ENCODE results near the gene PTPRK. TPM values are rescaled to one million over a fixed set of nuclear protein-coding genes. Genes with fewer than 3 reads are reported as not detected.

PTPRK gene
- total and polyA plus RNA-seq, 2 donors (not counting 1 experiment from before 2014, with no cell fraction given), result 19.4 to 75.5 TPM

DNA sequence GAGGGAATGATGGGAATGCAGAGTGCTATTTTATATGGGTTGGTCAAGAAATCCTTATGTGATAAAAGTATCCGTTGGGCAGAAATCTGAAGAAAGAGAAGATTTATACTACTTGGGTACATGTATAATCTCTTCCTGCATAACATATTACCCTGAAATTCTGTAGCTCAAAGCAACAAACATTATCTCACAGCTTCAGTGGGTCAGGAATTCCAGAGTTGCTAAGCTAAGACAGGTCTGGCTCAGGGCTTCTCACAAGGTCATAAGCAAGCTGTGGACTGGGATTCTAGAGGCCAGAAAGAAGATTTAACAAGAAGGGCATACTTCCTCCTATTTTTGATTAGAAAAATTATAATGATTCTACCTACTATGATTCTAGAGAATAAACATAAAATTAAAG lies 447.0 kb downstream of the PTPRK start:
- peak in 1 of 2 donors; percentile 5 for DNase-seq (ENCODE audit: low read depth in 2 of 2)
- TF ChIP-seq, protein P1, sequence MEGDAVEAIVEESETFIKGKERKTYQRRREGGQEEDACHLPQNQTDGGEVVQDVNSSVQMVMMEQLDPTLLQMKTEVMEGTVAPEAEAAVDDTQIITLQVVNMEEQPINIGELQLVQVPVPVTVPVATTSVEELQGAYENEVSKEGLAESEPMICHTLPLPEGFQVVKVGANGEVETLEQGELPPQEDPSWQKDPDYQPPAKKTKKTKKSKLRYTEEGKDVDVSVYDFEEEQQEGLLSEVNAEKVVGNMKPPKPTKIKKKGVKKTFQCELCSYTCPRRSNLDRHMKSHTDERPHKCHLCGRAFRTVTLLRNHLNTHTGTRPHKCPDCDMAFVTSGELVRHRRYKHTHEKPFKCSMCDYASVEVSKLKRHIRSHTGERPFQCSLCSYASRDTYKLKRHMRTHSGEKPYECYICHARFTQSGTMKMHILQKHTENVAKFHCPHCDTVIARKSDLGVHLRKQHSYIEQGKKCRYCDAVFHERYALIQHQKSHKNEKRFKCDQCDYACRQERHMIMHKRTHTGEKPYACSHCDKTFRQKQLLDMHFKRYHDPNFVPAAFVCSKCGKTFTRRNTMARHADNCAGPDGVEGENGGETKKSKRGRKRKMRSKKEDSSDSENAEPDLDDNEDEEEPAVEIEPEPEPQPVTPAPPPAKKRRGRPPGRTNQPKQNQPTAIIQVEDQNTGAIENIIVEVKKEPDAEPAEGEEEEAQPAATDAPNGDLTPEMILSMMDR (conservative IDR thresholded peaks at IDR 0.05 in 1 of 2, IDR thresholded peaks at IDR 0.05 in 1 of 2; ENCODE audit: low read depth in 1 of 2, low read length in 2 of 2), result no peak
- no peak for TF ChIP-seq EZH2 (IDR thresholded peaks at IDR 0.05; ENCODE audit: low read length, missing control alignments)
- no peaks in the 10 kb centered on the region for H3K9me3 ChIP-seq (ENCODE audit: control insufficient read depth, insufficient read depth, low read depth, low read length)
- H3K4me1 ChIP-seq (ENCODE audit: control insufficient read depth, extremely low read depth, insufficient read depth, low read length), result no peaks in the 10 kb centered on the region
- H3K27me3 ChIP-seq (ENCODE audit: control insufficient read depth, insufficient read depth, low read length), result no peaks in the 10 kb centered on the region
- no peak overlapping the region for H3K4me3 ChIP-seq (replicated peaks in 1 of 4; ENCODE audit: control extremely low read depth in 1 of 4, insufficient read depth in 1 of 4, low read depth in 3 of 4, low read length in 4 of 4)
- no peak overlapping the region for H3K27ac ChIP-seq (ENCODE audit: insufficient read depth, low read length)
- no peaks in the 10 kb centered on the region for H4K20me1 ChIP-seq (ENCODE audit: control insufficient read depth, extremely low read depth, insufficient read depth, low read length)
- H2AFZ ChIP-seq (ENCODE audit: low read length), result no peak overlapping the region
- H3K79me2 ChIP-seq (ENCODE audit: control insufficient read depth, insufficient read depth, low read length), result no peaks in the 10 kb centered on the region
- H3K4me2 ChIP-seq (ENCODE audit: extremely low read depth, insufficient read depth, low read length), result no peak overlapping the region
- no peaks in the 10 kb centered on the region for H3K36me3 ChIP-seq (ENCODE audit: control insufficient read depth, insufficient read depth, low read length)
- no peak overlapping the region for H3K9ac ChIP-seq (ENCODE audit: insufficient read depth, low read length)

DNA sequence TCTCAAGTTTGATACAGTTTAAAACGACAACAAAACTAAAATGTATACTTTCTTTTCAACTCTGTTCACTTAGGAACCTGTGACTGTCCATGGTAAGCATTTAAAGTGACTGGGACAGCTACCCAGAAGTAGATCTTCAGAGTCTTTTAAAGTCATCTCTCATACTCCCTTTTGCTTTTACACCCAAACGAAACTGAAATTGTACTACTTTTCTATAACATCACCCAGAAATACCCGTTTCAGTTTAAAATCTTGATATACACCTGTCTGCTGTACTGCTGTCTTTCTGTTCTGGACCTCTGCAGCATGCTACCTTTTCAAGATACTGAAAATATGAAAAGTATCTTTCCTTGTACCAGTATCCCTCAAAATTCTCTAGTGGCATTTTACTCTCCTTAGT lies 449.2 kb downstream of the PTPRK start:
- Histone ChIP-seq H3K27me3 (ENCODE audit: control insufficient read depth, insufficient read depth, low read length) (no peaks in the 10 kb centered on the region), H3K36me3 (ENCODE audit: control insufficient read depth, insufficient read depth, low read length) (peaks cover 4% of the 10 kb centered on the region), H3K4me3 (replicated peaks in 1 of 4; ENCODE audit: control extremely low read depth in 1 of 4, insufficient read depth in 1 of 4, low read depth in 3 of 4, low read length in 4 of 4) (no peak overlapping the region), H3K9me3 (ENCODE audit: control insufficient read depth, insufficient read depth, low read depth, low read length) (no peaks in the 10 kb centered on the region), H3K27ac (ENCODE audit: insufficient read depth, low read length) (no peak overlapping the region), H2AFZ (ENCODE audit: low read length) (no peak overlapping the region), H3K4me2 (ENCODE audit: extremely low read depth, insufficient read depth, low read length) (no peak overlapping the region), H3K4me1 (ENCODE audit: control insufficient read depth, extremely low read depth, insufficient read depth, low read length) (no peaks in the 10 kb centered on the region), H3K9ac (ENCODE audit: insufficient read depth, low read length) (no peak overlapping the region), H3K79me2 (ENCODE audit: control insufficient read depth, insufficient read depth, low read length) (no peaks in the 10 kb centered on the region), H4K20me1 (ENCODE audit: control insufficient read depth, extremely low read depth, insufficient read depth, low read length) (no peaks in the 10 kb centered on the region)
- no peak for DNase-seq (ENCODE audit: low read depth in 2 of 2)
- TF ChIP-seq EZH2 (IDR thresholded peaks at IDR 0.05; ENCODE audit: low read length, missing control alignments), result no peak
- TF ChIP-seq, protein P1 (conservative IDR thresholded peaks at IDR 0.05 in 1 of 2, IDR thresholded peaks at IDR 0.05 in 1 of 2; ENCODE audit: low read depth in 1 of 2, low read length in 2 of 2), result no peak

DNA sequence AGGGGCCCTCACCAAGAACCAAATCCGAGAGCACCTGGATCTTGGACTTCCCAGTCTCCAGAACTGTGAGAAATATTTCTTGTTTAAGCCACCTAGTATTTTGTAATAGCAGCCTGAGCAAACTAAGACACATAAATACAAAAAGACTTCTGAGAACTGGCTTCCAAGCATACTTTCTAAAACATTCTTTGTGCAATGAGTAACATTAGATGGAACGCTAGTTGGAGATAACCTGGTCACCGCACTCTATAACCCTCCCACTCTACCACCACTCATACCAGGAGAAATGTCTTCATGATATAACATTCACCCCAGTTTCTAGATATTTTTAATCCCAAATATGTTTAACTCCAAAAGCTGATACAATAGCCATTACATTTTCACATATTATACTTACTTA lies 450.0 kb downstream of the PTPRK start:
- DNase-seq (ENCODE audit: low read depth in 2 of 2), result peak; percentile 9 to 82
- no peaks in the 10 kb centered on the region for H3K9me3 ChIP-seq (ENCODE audit: control insufficient read depth, insufficient read depth, low read depth, low read length)
- no peaks in the 10 kb centered on the region for H3K27me3 ChIP-seq (ENCODE audit: control insufficient read depth, insufficient read depth, low read length)
- peaks cover 4% of the 10 kb centered on the region for H3K36me3 ChIP-seq (ENCODE audit: control insufficient read depth, insufficient read depth, low read length)
- no peak for TF ChIP-seq EZH2 (IDR thresholded peaks at IDR 0.05; ENCODE audit: low read length, missing control alignments)
- TF ChIP-seq, protein P1 (conservative IDR thresholded peaks at IDR 0.05 in 1 of 2, IDR thresholded peaks at IDR 0.05 in 1 of 2; ENCODE audit: low read depth in 1 of 2, low read length in 2 of 2), result no peak
- H3K4me2 ChIP-seq (ENCODE audit: extremely low read depth, insufficient read depth, low read length), result no peak overlapping the region
- no peak overlapping the region for H3K4me3 ChIP-seq (replicated peaks in 1 of 4; ENCODE audit: control extremely low read depth in 1 of 4, insufficient read depth in 1 of 4, low read depth in 3 of 4, low read length in 4 of 4)
- no peaks in the 10 kb centered on the region for H4K20me1 ChIP-seq (ENCODE audit: control insufficient read depth, extremely low read depth, insufficient read depth, low read length)
- H3K27ac ChIP-seq (ENCODE audit: insufficient read depth, low read length), result no peak overlapping the region
- H3K4me1 ChIP-seq (ENCODE audit: control insufficient read depth, extremely low read depth, insufficient read depth, low read length), result no peaks in the 10 kb centered on the region
- no peak overlapping the region for H2AFZ ChIP-seq (ENCODE audit: low read length)
- H3K9ac ChIP-seq (ENCODE audit: insufficient read depth, low read length), result no peak overlapping the region
- no peaks in the 10 kb centered on the region for H3K79me2 ChIP-seq (ENCODE audit: control insufficient read depth, insufficient read depth, low read length)

Measured in fibroblast of lung (primary cell).